ENCODE data around the gene MAP2K5.

Gene MAP2K5

DNA sequence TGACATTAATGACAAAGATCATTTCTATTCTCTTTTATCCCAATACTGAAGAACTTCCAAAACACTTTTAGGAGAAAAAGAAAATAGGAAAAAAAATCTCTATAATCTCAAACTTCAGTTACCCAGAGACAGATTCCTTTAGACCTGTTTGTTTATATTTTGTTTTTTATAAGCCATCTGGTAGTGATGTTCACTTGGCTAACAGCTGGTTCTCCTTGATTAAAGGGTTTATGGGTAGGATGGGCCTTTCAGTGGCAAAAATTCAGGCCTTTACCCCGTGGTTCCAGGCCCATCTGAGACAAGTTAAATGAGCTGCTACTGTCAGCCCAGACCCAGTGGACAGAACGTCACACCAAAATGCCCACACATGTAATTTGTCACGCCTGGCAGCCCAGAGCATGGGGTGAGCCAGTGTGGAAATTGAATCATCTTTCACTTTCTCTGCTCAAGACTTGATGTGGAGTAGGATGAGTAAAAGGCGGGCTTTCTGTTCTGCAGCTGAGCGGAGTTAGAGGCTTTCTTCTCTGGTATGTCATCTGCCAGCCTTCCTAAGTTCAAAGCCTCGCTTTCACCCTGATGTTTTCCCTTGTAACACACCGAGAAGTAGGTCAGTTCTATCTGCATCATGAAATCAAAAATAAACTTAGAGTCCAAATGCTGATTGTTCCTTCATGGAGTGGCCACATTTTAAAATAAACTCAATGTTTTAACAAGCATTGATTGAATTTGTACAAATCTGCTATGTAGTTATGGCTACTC is 220.3 kb downstream of the MAP2K5 start:
- DNase-seq: no peak

DNA sequence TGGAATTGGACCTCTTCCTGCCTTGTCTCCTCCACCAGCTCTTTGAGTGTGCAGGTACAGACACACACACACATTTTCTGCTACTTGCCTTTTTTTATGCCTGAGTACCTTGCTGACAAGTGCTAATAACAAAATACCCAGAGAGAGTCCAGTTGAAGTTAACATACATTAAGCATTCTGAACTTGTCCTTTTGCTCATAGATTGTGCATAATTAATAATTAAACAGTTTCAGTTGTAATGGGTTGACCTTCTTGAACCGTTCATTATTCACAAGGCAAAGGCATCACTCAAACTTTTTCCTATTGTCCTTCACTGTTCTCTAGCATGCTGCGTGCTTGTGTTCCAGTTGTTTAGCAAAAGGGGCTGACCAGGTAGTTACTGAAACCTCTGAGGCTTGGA is 223.2 kb downstream of the MAP2K5 start:
- no peak for DNase-seq

DNA sequence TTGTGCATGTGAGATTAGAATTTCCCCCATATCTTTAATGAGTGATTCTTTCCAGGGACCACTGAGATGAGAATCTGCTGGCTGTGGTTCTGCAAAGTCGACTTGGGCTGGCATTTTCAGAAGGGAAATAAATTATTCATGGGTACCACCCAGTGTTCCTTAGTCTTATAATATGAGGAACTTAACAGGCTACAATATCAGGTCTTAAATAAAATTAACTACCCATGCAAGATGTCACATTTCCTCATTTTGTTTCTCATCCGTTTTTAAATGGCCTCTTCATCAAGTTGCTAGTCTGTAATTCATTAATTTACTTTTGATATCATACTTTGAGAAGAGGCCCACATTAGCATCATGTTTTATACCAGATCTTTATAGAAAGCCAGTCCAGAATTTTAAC is 224.5 kb downstream of the MAP2K5 start:
- DNase-seq: no peak

DNA sequence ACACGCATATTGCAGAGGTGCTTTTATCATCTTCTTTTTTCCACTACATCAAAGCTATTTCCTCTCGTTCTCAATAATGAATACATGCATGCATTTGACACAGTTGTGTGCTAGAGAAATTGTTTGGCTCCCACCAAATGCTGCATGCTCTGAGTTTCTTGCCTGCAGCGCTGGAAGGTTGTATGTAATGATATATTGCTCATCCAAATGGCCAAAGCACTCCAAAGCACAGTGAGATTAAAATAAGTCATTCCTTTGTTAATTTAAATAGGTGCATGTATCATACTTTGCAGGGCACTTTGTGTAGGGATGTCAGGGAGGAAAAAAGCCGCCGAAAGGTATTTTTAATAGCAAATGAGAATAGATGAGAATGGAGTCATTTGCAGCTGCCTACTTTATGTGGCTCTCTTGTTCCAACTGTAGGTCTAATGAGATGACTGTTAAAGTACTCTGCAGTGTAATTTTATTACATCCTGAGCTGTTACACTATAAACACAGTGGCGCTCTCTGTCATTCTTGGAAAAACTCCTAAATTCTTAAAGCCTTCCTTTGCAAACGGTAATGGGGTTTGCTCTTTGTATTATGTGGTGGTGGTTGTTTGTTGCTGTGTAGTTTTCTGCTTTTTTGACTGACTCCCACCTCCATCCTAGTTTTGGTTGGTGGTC is 225.9 kb downstream of the MAP2K5 start:
- DNase-seq: no peak

DNA sequence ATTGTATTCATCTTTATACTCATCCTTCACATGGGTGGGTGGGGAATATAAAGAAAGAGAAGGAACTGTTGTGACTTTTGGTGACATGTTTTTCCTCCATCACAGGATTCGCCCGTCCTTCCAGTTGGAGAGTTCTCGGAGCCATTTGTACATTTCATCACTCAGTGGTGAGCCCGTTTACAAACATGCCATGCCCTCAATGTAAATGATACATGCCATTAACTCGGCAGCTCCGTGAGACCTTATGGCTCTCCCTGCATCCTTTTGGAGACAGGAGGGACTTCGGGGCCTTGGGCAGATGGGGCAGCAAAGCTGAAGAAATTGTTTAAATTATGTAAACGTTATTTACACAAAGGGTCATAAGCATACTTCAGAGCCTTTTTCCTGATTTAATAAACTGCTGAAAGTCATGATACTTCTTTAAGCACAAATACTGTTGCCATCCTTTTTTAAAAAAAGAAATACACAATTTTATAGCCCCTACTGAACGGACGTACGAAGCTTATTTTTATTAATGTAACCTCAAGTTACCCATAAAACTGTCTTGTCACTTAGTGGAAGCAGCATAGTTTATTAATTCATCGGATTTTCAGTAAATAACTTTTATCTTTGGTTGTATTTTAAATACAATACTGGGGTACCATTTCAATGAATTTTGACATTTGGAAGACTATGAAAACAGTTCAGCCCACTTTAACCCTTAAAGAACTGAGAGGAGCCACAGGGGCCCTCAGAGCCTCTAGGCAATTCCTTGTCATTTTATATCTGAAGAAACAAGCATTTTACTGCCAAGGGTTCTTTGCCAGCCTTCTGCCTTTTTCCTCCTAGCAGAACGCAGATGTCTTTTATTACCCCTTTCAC is 227.2 kb downstream of the MAP2K5 start:
- DNase-seq: no peak

GRCh38 chr15:67770358-67770628 is 227.8 kb downstream of the MAP2K5 start:
- DNase-seq: no peak

DNA sequence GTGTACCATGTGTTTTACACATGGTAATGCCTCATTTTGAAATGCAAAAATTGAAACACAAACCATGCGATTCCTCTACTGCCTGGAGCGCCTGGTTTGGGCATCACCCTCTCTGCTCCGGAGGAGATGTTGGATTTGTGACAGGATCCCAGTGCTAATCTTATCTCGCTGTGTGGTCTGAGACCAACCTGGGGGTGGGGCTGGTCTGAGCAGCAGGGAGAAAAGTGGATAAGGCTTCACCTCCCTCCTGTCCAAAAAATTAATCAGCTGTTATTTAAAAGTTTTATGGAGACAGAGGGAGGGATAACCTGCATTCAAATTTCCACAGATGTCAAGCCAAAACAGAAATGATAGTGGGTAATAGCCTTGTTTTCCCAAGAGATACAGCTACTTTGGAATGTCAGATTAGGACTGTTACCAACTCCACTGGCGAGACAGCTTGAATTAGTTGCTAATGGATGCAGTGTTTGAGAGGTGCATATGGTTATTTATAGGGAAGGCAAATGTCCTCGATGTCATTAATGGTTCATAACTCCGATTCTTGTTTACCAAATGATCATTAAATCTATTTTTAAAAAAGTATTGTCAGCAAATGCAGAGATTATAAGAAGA is 228.8 kb downstream of the MAP2K5 start:
- DNase-seq: no peak

- no peak for DNase-seq
Observed at GRCh38 chr15:67774626-67775025, 232.1 kb downstream of the MAP2K5 start.

GRCh38 chr15:67775250-67775649 is 232.7 kb downstream of the MAP2K5 start:
- DNase-seq: no peak

DNA sequence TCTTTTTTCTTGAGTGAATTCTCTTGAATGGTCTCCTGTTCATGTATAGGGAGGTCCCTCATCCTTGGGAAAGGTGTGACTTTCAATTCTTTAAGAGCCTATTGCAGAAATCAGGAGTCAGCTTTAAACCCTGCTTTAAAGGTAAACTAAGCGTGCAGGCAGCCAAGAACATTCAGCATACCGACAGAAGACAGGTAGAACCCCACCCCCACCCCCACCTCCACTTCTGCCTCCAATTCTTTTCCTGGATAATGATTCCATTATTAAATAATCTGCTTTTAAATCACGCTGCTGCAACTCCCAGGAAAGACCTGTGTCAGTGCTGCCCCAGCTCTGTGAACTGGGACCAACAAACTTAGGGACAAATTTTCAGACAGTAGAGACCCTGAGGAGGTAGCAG is 233.5 kb downstream of the MAP2K5 start:
- DNase-seq: no peak

GRCh38 chr15:67776600-67776999 is 234.1 kb downstream of the MAP2K5 start:
- DNase-seq: no peak

GRCh38 chr15:67777071-67777470 is 234.6 kb downstream of the MAP2K5 start:
- no peak for DNase-seq

DNA sequence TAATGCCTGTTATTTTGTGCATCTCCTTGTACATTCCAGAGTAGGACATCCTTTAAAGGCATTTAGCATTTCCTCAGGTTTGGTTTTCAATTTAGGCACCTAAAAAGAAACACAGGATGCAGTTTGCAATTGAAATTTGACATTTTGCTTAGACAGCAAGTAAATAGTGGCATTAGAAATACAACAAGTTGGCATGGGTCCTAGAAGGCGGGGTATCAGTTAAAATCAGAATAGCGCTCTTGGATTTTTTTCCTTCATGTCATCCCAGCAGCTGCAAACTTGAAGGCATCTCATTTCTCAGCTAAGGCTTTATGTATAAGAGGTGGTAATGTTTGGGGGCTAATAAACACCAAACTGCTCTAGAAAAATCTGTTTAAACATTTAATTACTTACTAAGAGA is 235.3 kb downstream of the MAP2K5 start:
- no peak for DNase-seq

GRCh38 chr15:67778968-67779548 is 236.6 kb downstream of the MAP2K5 start:
- no peak for DNase-seq

DNA sequence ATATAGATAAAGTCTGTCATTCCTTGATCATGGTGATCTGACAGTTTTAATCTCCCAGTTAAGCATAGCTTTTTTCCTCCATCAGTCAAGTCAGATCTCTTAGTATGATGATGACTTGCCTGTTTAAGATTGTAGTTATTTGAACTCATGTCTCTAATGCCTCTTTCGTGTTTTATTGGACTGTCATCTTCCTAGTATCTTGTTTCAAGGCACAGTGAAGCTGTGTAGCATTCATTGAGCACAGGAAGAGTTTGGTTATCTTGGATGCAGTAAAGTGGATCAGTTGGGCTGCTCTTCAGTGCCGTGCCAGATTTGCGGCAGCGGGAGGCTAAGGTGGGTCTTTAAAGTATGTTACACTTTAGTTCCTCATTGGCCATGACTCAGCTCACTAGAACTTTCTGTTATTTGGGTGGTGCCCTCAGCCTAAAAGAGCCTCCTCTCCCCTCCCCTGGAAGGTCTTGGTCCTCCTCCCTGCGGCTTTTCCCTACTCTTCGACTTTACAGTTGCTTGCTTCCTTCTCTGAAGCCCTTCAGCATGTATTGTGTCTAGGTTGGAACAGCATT is 237.1 kb downstream of the MAP2K5 start:
- no peak for DNase-seq

DNA sequence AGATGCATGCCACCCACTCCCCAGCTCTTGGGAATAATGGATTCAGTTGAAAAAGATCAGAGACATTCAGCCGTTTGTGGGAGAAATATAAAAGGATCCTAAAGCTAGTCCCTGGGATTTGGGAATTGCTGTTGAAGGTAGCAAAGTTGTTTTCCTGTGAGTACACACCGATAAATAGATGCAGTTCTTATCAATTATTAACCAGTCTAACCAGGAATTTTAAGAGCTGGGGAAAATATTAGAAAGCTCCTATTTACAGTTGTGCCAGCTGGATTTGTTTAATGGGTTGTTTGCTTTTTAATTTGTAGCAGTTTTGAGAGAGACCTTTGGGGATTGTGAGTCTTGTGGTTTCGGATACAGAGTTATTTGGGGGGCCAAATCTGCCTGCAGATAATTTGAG is 238.6 kb downstream of the MAP2K5 start:
- DNase-seq: no peak

GRCh38 chr15:67781907-67782690 is 239.6 kb downstream of the MAP2K5 start:
- DNase-seq: no peak

DNA sequence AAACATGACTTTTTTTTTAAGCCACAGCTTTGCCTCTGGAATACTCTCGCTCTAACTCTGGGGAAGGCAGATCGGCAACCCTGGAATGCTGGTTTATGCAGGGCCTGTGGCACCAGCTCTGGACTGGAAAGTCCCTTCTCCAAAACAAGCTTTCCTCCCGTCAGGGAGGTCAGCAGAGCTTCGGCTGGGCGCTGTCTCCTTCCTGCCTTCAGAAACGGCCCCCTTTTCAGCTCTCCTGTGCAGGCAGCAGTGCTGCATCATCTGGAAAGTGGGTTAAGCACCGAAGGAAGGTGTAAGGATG is 240.1 kb downstream of the MAP2K5 start:
- no peak for DNase-seq

DNA sequence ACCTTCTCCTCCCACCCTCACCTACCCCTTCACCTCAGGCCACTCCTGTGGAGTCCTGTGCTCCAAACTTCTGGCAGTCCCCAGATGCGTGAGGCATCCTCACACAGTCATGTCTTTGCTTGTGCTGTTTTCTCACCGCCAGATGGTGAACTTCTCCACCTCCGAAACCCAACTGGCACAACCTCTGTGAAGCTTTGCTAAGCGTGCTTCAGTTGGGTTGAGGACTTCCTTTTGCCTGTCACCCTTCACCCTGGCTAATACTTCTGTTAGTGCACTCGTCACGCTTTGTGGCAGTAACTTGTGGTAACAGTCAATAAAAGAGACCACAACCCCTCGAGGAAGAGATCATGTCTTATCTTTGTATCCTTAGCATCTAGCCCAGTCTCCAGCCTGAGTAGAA is 240.8 kb downstream of the MAP2K5 start:
- no peak for DNase-seq

DNA sequence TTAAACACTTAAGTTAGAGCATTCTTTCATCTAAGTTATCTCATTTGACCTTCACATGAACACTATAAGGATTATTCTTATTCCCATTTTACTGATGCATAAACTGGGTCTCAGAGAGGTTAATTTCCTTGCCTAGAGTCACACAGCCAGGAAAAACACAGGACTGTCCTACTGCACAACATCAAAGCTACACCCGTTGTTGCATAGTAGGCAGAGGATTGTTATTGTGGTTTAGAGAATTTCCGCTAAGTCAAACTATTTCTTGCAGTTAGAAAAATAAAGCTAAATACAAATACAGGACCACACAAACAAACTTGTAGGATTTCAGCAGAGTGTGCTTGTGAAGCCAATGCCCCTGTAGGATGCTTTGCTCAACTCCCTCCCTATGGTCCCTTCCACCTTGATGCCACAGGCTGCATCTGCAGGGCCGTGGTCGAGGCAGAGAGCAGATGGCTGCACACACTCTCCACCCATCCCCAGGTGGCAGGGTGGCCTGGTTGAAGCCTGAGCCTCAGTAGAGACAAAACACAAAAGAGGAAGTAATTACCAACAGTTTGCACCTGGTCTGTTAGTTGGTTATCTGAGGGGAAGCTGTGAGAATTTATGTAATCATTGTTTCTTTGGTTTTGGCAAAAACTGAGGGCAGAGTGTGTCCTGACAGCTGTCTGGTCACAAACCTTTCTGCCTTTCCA is 241.7 kb downstream of the MAP2K5 start:
- no peak for DNase-seq

GRCh38 chr15:67784856-67785430 is 242.4 kb downstream of the MAP2K5 start:
- DNase-seq: no peak
